ENCODE results near the gene ARHGEF35.

GRCh38 chr7:144148224-144148827 is 47.3 kb downstream of the ARHGEF35 start:
- TF ChIP-seq CTCF (IDR thresholded peaks at IDR 0.05) (no peak), POLR2A (IDR thresholded peaks at IDR 0.05) (no peak), EP300 (IDR thresholded peaks at IDR 0.05) (no peak)

Data from tibial nerve (tissue), 4 donors.